Muscle of back (tissue), 13 donors: ENCODE data around the gene MAX. TPM values are rescaled to one million over a fixed set of nuclear protein-coding genes. Genes with fewer than 3 reads are reported as not detected.

Experiments used
- DNase-seq, 3 donors: peaks; one replicate each; pipeline versions ENCODE4 v3.0.0 to v3.0.0-alpha.2; 2013
- long read RNA-seq, 9 donors: transcript quantifications; one replicate each; lab custom pipeline, GENCODE V29; 2026
- polyA plus RNA-seq, 10 donors: library from polyadenylated mRNA; unstranded; fragments of 120-200 nt; gene quantifications; one replicate each; pipeline ENCODE4 v1.2.1, GENCODE V29; 2013; ENCODE audit not compliant: insufficient read length in 10 of 10

MAX gene
- polyA plus RNA-seq: 10 to 100 TPM; 30.7 to 45.4 (median 34.8) TPM
- long read RNA-seq, donor 1, transcript MAX-204 (4 exons, 1,973 nt): minor isoform, 8 of 22 reads
- long read RNA-seq, donor 1, transcript MAX-205 (5 exons, 1,546 nt): major isoform, 9 of 22 reads
- long read RNA-seq, donor 1, partial matches to known transcripts: 0 of 22 reads
- long read RNA-seq, donor 1, other reads (novel, unspliced or antisense): 0 of 22 reads
- long read RNA-seq, donor 2, partial matches to known transcripts: 0 of 11 reads
- long read RNA-seq, donor 2, other reads (novel, unspliced or antisense): 0 of 11 reads
- long read RNA-seq, donor 3: 0 reads
- long read RNA-seq, donor 4, partial matches to known transcripts: 0 of 13 reads
- long read RNA-seq, donor 4, other reads (novel, unspliced or antisense): 0 of 13 reads
- long read RNA-seq, donor 5, transcript MAX-204 (4 exons, 1,973 nt): major isoform, 15 of 27 reads
- long read RNA-seq, donor 5, partial matches to known transcripts: 5 of 27 reads
- long read RNA-seq, donor 5, other reads (novel, unspliced or antisense): 0 of 27 reads
- long read RNA-seq, donor 6, transcript MAX-205 (5 exons, 1,546 nt): minor isoform, 7 of 22 reads
- long read RNA-seq, donor 6, transcript MAX-204 (4 exons, 1,973 nt): major isoform, 11 of 22 reads
- long read RNA-seq, donor 6, partial matches to known transcripts: 0 of 22 reads
- long read RNA-seq, donor 6, other reads (novel, unspliced or antisense): 0 of 22 reads
- long read RNA-seq, donor 7, transcript MAX-205 (5 exons, 1,546 nt): major isoform, 7 of 37 reads
- long read RNA-seq, donor 7, transcript MAX-204 (4 exons, 1,973 nt): minor isoform, 5 of 37 reads
- long read RNA-seq, donor 7, partial matches to known transcripts: 20 of 37 reads
- long read RNA-seq, donor 7, other reads (novel, unspliced or antisense): 0 of 37 reads
- long read RNA-seq, donor 8, transcript MAX-204 (4 exons, 1,973 nt): minor isoform, 5 of 19 reads
- long read RNA-seq, donor 8, transcript MAX-205 (5 exons, 1,546 nt): major isoform, 8 of 19 reads
- long read RNA-seq, donor 8, partial matches to known transcripts: 0 of 19 reads
- long read RNA-seq, donor 8, other reads (novel, unspliced or antisense): 0 of 19 reads
- long read RNA-seq, donor 9, partial matches to known transcripts: 0 of 2 reads
- long read RNA-seq, donor 9, other reads (novel, unspliced or antisense): 0 of 2 reads

GRCh38 chr14:65102441-65103149, at the start of gene MAX:
Gene MAX, minus strand, starts transcription at chr14:65102517. Its CDS starts 178 bp downstream, at chr14:65102339.
- peak; percentile 96 to 99 (median 98) for DNase-seq

DNA sequence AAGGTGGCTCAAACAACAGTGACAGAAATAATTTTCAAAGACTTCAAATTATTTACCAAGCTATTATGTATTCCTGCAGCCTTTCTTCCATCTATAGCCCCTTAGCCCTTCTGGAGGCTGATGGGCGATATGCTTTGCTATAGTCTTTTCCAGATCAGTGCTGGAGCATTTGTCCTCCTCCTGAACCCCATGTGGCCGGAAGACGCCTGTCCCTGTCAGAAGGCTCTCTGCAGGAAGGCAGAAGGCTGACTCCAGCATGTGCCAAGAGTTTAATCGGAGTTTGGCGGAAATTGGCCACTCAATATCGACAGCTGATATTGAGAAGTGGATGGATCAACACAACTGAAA, 49.3 kb upstream of the MAX start:
- no peak for DNase-seq

DNA sequence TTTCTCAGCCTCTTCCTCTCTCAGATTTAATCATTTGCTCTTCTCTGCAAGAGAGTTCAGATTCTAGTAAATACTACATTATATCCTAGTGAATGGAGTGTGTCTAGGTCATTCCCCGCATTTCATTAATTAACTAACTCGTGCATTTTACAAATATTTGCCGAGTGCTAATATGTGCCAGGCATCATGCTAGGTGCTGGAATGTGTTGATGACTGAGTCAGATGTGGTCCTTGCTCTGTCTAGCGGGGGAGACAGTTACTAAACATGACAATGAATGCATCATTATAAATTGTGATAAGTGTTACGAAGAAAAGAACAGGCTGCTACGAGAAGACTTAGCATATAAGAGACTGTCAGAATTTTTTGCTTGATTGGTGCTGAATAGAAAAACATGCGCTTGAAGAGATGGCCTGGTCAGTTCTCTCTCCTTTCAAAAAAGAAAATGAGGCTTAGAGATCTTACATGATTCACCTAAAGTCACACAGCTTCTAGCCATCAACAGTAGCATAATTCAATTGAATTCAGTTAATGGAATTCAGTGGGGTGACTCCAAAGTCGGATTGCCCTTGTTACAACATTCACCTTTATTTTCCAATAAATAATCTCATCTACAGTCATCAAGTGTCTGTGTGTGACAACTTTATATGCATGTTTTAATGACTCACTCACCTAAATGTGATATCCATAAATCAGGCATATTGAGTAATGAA, 48.7 kb upstream of the MAX start:
- DNase-seq: no peak

DNA sequence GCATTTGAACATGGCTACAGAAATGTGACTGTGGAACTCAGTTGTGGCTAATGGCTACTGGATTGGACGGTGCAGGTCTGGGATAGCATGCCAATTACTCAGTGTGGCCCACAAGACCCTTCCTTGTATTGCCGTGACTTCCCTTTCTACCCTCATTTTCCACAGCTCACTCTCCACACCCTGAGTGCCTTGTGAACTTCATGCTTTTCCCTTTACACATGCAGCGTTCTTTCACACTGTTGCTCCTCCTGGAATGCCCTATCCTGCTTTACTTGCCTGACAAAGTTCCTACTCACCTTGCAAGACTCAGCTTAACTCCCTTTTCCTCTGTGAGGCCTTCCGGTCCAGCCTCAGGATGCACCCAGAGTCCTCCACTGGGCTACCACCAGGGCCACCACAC, 46.8 kb upstream of the MAX start:
- no peak for DNase-seq

DNA sequence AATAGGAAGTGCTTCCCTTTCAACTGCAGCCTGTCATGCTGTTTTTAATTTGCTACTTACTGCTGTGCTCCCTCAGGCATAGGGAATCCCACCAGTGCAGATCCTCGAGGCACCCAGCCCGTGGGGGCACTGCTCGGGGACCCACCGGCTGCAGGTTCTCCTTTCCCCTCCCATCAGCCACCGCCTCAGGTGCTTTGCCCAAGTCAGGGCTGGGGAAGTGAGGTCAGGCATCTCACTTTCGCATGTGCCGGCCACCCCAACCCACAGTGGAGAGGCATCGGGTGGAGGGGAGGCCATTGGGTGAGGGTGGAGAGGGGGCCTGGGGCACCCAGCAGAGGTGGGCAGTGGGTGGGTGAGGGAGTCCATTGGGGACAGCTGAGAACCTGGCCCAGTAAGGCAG, 41.9 kb upstream of the MAX start:
- no peak for DNase-seq

GRCh38 chr14:65142914-65143625, 40.8 kb upstream of the MAX start:
- no peak for DNase-seq

DNA sequence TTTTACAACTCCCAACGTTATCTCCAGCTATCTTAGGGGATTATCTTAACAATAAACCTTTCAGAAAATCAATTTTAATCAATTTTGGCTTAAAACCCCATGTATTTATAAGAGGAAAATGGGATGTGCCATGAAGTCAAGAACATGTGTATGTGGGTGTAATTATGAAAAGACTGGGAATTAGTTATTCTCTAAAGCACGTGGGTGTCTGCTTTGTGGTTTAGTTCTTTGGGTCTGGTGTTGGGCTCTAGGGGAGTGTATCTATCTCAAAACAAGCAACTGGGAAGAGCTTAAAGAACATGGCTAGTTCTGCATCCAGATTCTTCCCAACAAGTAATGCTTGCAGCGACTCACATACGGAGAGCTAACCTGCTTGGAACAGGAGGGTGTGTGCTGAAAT, 40.1 kb upstream of the MAX start:
- DNase-seq: no peak

GRCh38 chr14:65141523-65141922, 39.2 kb upstream of the MAX start:
- DNase-seq: no peak

- DNase-seq: no peak
These were observed 35.5 kb upstream of the MAX start for GRCh38 chr14:65137648-65138307.

GRCh38 chr14:65134651-65135579, 32.6 kb upstream of the MAX start:
- DNase-seq: no peak

- DNase-seq: no peak
These were observed 30.5 kb upstream of the MAX start for GRCh38 chr14:65132855-65133254.

- peak in 1 of 3 donors; percentile 53 for DNase-seq
These were observed 29.0 kb upstream of the MAX start for GRCh38 chr14:65131301-65131701.

- no peak for DNase-seq
These were observed 25.8 kb upstream of the MAX start for GRCh38 chr14:65128096-65128495.

DNA sequence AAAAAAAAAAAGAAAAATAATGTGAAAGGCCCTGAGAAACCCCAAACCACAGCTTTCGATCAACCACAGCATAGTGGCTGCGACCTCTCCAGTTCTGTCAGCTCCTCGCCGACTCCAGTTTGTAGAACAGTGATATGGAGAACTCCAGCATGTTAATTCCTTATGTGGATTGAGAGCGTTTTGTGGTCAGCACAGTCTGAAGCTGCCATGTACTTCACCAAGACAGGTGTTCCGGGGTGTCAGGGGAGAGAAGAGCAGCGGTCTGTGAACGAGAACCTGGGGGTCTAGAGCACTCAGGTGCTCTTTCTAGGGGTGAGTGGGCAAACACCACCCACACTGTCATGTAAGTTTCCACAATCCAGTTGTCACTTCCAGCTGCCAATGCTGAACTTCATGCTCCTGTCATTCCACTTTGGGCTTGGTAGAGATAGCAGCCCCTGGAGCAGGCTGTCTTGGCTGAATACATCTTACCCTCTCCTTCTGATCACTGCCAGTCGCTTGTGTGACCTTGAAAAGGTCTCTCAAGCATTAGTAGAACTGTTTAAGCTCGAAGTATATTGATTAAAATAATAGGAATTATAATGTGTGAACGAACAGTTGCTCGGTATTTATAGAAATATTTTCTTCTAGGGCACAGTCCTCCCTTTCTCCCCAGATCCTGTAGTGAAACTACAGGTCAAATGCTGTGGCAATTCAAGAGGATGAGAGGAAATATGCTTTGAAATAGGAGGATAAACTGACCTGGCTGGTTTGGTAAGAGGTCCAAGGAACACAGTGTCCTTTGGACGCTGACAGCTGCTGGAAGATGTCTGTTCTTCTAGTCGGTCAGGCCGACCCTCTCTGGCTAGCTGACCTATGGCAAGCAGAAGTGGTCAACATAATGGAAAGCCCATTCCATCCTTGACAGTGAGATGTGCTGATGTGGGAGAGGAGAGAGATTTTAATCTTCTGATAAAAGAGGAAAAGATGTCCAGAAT, 15.7 kb upstream of the MAX start:
- no peak for DNase-seq

GRCh38 chr14:65115615-65116014, 13.3 kb upstream of the MAX start:
- no peak for DNase-seq

DNA sequence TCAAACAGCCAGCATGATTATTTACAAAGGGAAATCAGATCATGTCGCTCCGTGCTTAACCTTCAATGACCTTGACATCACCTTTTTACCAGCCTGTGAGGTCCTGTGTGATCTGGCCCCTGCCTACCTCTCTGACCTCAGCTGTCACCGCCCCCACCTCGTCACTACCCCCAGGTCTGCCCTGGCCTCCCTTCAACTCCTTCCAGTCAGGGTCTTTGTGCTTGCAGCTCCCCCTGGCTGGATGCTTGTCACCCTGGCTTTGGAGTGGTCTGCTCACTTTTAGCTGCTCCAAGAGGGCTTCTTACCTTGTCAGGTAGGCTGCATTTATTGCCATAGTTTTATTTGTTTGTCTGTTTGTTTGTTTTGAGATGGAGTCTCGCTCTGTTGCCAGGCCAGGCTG, 8.2 kb upstream of the MAX start:
- DNase-seq: no peak

DNA sequence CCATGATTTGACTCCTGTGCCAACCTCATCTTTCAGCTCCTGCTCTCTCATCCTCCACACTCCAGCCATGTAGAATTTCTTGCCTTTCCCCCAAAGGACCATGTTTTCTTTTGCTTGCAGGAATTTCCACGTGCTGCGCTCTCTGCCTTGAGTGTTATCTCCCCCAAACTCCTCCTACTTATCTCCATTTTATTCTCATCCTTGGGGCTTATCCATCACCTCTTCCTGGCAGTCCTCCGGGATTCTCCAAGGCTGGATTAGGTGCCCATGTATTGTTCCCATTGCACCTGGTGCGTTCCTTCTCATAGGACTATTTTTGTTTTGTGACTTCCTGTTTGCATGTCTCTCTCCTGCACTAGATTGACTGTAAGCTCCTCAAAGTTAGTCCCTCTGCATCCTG, 7.0 kb upstream of the MAX start:
- DNase-seq: no peak
